HG03558 (cell line): ENCODE measurements around the gene MXI1.

Experiments used
- ATAC-seq: cut with Tn5 transposase; IDR thresholded peaks from one replicate; pipeline ENCODE4 v1.9.1; 2021; ENCODE audit warnings: moderate number of reproducible peaks; ENCODE audit not compliant: unreplicated experiment; ENCODE audit errors: extremely low read depth

MXI1 gene

DNA sequence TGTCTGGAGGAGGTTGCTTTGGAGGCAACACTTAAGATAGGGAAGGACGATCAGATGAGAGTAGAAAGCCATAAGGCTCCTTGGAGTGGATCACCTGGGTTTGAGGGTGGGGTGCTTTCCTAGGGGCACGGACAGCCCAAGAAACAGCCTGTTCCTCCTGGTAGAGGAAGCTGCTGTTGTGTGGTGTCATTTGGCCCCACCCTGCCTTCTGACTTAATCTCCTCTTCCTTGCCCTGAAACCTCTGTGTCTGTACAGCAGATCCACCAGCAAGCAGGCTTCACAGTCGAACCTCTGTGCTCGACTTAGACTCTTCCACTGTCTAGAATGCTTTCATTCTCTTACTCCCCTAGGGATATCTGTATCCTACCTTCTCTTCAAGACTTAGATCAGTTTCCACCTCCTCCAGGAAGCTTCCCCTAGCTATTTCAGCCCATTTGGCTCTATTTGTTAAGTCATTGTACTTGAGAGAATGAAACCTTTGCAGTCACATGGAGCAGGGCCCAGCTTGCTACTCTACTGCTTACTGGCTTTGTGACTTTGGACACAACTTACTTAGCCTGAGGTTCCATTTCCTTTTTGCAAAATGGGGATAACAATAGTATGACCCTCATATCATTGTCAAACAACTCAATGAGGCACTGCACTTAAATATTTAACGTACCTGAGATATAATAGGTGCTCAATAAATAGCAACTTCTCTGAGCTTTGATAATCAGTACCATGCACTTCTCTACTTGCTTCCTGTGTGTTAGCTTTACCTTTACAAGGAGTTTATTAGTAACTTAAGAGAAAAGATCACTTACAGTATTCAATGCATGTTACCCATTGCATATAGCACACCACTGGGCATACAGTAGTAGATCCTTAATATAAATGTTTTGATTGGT lies 5.0 kb downstream of the MXI1 start:
- no peak for ATAC-seq

DNA sequence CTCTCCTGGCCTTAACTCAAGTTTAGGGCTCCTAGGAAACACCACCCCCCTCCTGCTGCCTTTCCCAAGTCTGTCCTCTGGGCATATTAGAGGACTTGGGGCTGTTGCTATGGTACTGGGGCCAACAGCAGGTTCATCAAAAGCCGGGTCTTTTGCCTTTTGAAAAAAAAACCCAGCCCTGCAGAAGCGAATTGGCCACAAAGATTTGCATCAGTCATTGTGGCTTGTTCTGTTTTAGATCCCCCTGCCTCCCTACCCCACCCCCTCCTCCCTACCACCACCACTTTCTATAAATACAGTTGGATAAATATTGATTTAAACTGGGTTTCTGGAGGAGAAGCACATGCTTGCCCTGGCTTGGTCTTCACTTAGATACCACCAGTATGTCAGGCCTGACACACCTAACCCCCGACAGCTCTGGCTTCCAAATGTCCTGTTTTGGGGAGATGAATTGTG lies 7.0 kb downstream of the MXI1 start:
- ATAC-seq = no peak

DNA sequence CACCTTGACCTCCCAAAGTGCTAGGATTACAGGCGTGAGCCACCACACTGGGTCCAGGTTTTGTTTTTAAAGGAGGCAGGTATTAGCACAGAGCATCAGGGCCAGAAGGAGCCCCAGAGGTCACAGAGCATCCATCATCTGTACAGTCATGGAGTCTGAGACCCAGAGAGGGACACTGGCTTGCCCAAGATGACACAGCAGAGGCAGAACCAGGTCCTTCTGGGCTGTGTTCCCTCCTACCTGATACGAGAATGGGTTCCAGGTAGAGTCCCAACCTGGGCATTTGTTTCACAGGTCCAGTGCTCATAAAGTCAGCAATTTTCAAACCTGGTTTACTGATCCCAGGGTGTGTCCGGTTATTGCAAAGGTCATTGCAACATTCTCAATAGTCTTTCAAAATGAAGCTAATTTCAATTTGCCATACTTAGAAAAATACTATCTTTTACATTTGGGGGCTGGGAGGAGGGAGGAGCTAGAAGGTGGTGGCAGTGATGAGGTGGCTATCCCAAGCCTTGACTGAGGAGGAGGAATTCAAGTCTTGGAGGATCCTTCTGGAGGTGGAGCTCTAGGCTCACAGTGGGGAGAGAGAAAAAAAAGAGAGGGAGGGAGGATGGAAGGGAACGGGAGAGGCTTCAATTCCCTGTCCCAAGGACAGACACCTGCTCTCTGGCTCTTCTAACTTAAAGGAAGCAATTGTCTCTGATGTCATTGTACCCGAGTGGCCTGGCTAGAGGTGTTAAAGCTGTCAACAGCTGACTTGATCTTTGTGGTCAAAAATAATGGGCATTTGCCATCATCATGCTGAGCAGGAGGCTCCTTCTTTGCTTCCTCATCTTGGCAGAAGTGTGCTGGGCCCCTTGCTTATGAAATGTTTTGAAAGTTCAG lies 8.1 kb downstream of the MXI1 start:
- no peak for ATAC-seq

DNA sequence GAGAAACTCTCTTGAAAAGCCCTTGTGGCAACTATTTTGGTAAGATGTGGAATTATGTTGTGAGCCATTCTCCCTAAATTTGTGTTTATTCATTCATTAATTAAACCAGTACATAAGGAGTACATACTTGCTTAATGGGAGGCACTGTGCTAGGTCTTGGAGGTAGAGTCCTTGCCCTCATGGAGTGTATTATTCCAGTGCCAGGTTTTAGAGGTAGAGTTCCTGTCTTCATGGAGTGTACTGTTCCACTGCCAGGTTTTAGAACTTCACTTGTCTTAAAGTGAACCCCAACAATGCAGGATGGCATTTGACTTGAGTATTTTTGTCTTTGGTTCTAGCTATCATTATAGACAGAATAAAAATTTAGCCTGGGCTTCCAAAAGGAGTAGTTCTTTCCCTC lies 8.8 kb downstream of the MXI1 start:
- ATAC-seq = no peak

DNA sequence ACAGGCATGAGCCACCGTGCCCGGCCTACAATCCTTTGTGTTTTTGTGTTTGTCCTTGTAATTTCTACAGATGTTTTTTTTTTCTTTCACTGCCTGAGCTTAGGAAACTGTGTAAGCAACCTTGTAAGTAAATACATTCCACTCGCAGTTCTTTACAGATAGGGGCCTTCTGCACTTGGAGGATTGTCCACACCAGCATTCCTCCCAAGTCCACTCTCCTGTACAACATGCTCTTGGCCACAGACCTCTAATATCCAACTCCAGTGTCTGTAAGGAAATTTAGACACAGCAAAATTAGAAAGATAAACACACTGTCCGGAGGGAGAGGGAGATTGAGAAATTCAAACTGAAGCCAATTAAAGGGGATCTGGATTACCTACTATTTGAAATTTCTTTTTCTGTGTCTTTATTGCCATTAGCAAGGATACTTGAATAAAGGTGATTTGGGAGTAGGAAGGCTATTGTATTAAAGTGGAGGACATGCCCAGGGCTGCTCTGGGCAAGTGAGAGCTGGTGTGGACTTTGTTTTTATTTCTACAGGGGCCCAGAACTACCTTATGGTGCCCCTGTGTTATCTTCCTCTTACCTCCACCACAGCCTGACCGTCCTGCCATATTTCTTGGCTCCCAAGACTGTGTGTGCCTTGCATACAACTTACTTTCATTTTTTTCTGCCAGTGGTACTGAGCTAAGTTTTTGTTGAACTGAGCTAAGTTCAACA lies 9.7 kb downstream of the MXI1 start:
- no peak for ATAC-seq

DNA sequence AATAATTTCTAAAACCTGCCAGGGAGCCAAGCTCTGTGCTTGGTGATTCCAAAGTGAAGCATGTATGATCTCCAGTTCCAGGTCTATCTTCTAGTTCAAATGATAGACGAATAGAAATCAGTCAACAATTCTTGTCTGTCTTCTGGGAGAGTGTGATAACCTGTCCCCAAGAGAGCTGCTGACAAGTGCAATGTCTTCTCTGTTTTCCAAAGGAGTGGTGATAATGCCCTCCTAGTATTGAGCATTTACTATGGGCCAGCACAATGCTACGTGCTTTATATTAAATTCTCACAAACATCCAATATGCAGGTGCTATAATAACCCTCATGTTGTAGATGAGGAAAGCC lies 10.2 kb downstream of the MXI1 start:
- no peak for ATAC-seq

DNA sequence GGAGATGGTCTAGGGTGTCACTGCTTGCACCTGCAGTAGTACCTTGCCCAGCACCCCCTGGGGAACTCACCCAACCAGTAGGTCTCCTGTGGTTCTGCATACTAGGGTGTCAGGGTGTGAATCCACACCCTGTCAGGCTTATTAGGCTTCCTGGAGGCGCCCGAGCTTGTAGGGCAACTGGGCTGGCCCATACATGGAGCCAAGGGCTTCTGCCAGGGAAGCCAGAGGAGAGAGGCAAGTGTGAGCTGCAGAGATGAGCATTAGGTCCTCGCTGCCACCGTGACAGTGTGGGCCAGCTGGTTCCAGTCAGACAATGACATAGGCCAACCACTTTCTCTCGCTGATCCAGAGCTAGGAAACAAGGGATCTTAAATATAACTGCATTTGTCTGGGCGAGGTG lies 11.2 kb downstream of the MXI1 start:
- ATAC-seq = no peak

DNA sequence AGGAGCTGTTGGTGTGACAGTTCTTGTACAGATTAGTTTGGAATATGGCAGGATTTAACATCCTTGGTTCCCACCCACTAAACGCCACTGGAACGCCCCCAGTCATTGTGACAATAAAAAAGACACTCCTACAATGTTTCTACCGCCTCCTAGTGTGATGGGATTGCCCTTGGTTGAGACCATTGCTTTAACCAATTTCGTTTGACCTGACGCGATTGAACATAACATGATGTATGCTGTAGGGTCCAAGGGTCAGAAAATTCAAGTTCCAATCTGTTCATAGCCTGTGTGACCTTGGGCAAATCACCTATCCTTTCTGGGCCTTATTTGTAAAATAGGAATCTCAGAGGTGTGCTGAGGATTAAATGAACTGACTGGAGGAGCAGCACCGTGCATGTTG lies 12.5 kb downstream of the MXI1 start:
- ATAC-seq = no peak

DNA sequence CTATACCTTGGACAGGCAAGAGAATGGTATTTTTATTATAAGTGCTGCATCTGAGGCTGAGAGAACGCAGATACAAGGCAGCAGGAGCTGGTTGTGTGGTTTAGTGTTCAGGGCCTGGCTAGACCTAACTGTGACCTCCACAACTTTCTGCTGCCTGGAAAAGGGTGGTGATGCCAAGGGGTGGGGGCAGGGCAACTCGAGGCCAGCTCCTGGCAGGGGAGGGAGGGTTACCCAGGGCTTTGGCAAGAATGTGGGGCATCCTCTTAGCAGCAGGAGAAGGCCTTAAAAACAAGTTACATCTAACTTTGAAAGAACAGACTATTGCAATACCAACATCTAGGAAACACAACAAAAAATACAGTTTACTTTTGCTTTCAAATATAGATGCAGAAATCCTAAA lies 13.0 kb downstream of the MXI1 start:
- no peak for ATAC-seq

DNA sequence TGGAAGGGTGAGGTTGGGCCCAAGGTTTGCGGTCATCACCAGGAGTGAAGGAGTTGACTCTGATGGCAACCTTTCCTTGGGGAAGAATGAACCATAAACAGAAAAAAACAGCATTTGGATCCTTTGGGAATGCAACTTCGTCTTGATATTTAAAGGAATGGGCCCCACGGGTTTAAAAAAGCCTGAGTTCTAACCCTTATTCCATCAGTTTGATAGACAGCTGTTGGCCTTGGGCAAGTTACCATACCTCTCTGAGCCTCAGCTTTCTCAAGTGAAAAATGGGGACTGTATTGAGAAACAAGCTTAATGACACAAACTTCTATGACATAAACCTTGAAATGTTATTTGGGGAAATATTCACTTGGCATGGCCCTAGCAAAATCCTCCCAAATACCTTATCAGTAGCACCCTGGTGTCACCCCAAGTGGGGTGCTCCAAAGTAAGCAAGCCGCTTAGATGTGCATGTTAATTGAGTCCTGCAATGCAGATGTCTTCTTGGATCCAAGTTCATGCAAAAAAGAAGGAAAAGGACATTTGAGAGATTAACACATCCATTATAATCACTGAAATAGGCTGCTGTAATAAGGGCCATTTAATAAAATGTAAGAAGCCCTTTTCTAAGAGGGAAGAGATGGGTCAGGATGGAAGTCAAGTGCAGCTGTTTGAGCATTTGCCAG lies 13.8 kb downstream of the MXI1 start:
- ATAC-seq = no peak

DNA sequence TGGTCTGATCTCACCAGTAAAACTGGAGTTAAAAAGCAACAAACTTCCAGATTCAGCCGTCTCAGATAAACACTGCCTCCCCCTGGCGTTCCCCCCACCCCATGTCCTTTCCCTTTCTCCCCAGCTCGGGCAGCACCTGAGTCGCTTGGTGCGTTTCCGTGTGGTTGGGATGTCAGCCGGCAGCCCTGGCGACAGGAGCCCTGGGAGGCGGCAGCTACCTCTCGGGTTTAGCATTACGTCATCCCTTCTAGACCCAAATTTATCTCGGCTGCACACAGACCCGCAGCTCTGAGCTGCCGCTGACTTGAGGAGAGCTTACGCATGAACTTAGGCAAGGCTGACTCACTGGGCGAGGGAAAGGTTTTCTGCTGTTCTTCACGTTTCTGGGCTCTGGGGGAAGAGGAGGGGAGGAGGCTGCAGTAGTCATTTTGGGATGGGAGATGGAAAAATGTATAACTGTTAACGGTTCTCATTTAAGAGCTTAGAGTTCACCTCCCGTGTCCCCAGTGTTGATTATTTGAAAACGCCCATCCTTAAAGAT lies 14.4 kb downstream of the MXI1 start:
- peak; percentile 44 for ATAC-seq

DNA sequence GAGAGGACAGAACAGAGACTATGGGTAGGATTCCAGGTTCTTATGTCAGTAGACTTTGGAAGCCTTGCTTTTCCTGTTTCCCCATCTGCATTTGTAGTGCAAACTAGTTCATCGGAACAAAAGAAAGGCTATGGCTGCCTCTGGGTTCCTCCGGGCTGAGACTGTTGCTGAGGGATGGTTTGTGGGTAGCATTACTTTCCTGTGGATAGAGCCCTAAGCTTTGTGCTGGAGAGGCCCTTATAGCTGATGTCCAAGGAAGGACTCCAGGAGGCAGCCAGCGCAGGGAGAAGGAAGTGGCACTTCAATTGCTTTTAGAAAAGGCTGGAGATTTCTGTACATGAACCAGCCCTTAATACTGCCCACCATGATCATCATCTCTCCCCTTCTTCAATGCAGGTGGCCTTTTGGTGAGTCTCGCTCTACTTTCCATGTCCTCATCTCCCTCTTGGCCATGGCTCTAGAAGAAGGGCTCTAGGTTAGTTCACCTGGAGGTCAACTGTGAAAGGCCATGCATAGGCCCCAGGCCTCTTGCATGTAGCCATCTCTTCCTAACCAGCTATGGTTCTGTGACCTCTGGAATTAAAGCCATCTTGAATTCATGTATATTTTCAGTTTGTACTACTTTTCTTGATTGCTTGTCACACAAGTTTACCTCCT lies 15.4 kb downstream of the MXI1 start:
- ATAC-seq = no peak

DNA sequence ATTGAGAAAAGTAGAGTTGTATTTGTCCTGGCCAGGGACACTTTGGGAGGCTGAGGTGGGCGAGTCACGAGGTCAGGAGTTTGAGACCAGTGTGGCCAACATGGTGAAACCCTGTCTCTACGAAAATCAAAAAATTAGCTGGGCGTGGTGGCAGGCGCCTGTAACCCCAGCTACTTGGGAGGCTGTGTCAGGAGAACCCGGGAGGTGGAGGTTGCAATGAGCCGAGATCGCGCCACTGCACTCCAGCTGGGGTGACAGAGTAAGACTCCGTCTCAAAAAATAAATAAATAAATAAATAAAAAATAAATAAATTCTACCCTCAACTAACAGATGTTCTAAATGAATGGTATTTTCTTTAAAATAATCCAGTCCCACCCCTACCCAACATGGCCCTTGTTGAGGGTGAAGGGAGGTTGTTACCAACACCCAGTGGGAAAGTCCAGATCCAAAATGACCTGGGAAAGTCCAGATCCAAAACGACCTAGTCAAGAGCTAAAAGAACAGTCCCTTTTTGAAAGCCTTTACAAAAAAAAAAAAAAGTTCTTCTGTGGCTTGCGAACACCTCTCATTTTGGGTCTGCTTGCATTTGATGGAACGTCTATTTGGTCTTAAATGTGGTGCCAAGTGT lies 16.0 kb downstream of the MXI1 start:
- no peak for ATAC-seq

DNA sequence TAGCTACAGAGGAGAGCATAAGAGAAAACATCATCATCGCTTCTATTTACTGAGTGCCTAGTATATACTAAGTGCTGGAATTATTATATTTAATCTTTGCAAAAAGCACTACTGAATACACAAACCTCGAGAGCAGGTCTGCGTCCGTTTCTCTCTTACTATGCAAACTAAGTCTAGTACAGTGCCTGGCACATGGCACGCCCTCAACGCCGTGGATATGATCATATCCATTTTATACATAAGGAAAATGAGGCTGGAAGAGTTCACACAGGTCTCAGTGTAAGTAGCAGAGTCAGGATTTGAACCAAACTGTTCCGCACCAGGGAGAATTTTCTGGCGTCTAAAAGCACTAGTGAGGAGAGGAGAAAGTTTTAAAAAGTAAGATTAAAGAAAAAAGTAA lies 17.6 kb downstream of the MXI1 start:
- ATAC-seq = no peak

DNA sequence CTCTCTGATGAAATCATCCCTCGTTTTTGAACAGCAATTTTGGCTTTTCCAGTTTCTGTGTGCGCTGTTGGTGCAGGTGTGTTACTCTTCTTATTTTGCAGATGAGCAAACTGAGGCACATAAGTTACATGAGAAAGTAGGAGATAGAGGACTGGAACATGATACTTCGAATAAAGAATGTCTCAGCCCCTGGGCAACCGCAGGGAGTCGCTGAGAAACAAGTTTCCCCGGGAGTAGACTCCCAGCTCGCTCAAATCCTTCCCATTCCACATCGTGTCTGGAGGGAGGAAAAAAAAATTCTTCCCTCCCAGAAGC lies 18.0 kb downstream of the MXI1 start:
- no peak for ATAC-seq

DNA sequence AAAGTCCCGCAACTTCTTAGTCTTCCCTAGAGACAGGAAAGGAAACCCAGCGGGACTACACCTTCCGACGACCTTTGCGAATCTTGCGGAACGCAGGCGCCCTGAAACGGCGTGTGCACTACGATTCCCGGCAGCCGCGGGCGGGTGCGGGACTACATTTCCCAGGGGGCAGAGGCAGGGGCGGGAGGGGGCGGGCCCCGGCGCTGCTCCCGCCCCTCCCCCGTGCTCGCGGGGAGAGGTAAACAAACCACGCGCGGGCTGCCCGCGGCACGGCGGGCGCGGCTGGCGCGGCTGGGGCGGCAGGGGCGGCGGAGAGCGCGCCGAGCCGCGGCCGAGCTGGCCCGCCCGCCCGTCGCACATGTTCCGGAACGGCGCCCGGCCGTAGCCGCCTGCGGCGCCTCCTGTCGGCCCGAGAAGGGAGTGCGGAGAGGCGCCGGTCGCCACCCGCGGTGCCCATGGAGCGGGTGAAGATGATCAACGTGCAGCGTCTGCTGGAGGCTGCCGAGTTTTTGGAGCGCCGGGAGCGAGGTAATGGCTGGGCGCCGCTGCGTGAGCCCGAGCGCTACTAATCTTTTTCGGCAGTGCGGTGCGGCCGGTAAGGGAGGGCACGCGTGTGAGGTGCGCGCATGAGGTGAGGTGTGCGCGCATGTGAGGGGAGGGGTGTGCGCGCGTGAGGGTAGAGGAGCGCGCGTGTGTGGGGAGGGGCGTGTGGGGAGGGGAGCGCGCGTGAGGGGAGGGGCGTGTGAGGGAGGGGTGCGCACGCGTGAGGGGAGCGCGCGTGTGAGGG lies 18.5 kb downstream of the MXI1 start:
- ATAC-seq = peak; percentile 67

DNA sequence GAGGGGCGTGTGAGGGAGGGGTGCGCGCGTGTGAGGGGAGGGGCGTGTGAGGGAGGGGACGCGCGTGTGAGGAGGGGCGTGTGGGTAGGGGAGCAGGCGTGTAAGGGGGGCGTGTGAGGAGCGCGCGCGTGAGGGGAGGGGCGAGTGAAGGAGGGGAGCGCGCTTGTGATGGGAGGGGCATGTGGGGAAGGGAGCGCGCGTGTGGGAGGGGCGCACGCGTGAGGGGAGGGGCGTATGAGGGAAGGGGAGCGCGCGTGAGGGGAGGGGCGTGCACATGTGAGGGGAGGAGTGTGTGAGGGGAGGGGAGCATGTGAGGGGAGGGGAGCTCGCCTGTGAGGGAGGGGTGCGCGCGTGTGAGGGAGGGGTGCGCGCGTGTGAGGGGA lies 19.1 kb downstream of the MXI1 start:
- no peak for ATAC-seq

DNA sequence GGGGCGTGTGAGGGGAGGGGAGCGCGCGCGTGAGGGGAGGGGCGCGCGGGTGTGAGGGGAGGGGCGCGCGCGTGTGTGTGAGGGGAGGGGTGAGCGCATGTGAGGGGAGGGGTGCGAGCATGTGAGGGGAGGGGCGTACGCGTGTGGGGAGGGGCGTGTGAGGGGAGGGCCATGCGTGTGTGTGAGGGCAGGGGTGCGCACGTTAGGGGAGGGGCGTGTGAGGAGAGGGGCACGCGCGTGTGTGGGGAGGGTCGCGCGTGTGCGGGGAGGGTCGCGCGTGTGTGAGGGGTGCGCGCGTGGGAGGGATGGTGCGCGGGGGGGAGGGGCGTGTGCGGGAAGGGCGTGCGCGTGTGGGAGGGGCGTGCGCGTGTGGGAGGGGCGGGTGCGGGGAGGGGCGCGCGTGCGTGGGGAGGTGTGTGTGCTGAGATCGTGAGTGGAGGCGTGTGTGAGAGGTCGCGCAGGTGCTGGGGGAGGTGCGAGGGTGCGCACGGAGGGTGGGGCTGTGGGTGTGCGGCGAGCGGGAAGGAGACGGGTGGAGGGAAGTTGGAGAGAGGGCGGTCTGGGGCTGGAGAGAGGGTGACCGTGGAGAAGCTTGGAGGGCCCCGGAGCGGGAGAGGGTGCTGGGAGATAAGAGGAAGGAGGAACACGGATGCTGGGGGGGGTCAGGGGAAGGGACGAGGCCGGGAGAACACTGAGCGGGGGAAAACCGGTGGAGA lies 19.7 kb downstream of the MXI1 start:
- ATAC-seq = no peak
